BLaER1 treated with 17β-estradiol and CSF1 and Interleukin-3, amounts not matched to agents 10 nM and 100 nM (cell line): ENCODE data around the gene ZNF70.
A peak's percentile ranks its signal among the peaks of the same experiment; 100 is the strongest.
"Not testable (repeated sequence)": the region's sequence is repeated elsewhere in the genome, so short reads cannot be mapped to it uniquely, and the experiment has no call there.

Experiments
- H3K27ac ChIP-seq, 11 experiments: shearing (Covaris generic); formaldehyde crosslinking; 2 replicates each; pipeline ENCODE4 v1.8.1; 2022
- H3K27me3 ChIP-seq, 11 experiments: shearing (Covaris generic); formaldehyde crosslinking; 2 replicates each; pipeline ENCODE4 v1.8.1; 2022
- H3K36me3 ChIP-seq, 11 experiments: shearing (Covaris generic); formaldehyde crosslinking; 2 replicates each; pipeline ENCODE4 v1.8.1; 2022
- H3K4me1 ChIP-seq, 10 experiments: shearing (Covaris generic); formaldehyde crosslinking; 2 replicates each; pipeline ENCODE4 v1.8.1; 2022
- H3K4me2 ChIP-seq, 11 experiments: shearing (Covaris generic); formaldehyde crosslinking; 2 replicates each; pipeline ENCODE4 v1.8.1; 2022
- H3K4me3 ChIP-seq, 10 experiments: shearing (Covaris generic); formaldehyde crosslinking; 2 replicates each; pipeline ENCODE4 v1.8.1; 2022
- H3K9ac ChIP-seq, 11 experiments: shearing (Covaris generic); formaldehyde crosslinking; 2 replicates each; pipeline ENCODE4 v1.8.1; 2022
- H3K9me3 ChIP-seq, 11 experiments: shearing (Covaris generic); formaldehyde crosslinking; replicated peaks in 1 of 11; 2 replicates each; pipeline ENCODE4 v1.8.1; 2022
- H4K20me1 ChIP-seq, 11 experiments: shearing (Covaris generic); formaldehyde crosslinking; 2 replicates each; pipeline ENCODE4 v1.8.1; 2022
- Cebpa-rat ChIP-seq, 11 experiments: shearing (Covaris generic); IDR thresholded peaks; 2 replicates each; pipeline ENCODE4 v1.8.1; 2022

Gene ZNF70

DNA sequence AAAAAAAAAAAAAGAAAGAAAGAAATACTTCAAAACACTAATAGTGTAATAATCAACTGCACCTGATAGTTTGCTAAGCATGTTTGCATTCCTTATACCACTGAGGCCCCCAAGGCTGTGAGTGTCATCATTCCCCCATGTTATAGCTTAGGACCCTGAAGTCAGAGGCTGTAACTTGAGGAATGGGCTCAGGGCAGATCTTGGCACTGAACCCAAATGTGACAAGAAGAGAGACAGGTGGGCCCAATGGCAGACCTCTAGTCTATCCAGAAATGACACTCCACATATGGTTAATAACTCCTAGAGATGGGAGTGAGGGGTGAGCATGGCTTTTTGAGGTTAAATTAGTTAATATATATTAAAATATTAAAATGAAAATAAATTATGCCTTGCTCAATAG, 13.2 kb downstream of the ZNF70 start:
- H3K9me3 ChIP-seq = no peaks in the 10 kb centered on the region; a peak in 1 of 22 replicates
- no peak overlapping the region for H3K27ac ChIP-seq
- no peak overlapping the region for H3K4me3 ChIP-seq
- no peaks in the 10 kb centered on the region for H3K27me3 ChIP-seq
- peaks cover 5 to 20% (median 13%) of the 10 kb centered on the region in 10 experiments; a peak in 17 of 20 replicates for H3K4me1 ChIP-seq
- no peak overlapping the region for H3K9ac ChIP-seq
- peaks cover 0 to 20% (median 7%) of the 10 kb centered on the region in 11 experiments; a peak in 9 of 22 replicates for H4K20me1 ChIP-seq
- H3K4me2 ChIP-seq = no peak overlapping the region
- H3K36me3 ChIP-seq = peaks cover 13 to 24% (median 20%) of the 10 kb centered on the region in 11 experiments
- no peak for TF ChIP-seq Cebpa-rat (IDR thresholded peaks at IDR 0.05)

DNA sequence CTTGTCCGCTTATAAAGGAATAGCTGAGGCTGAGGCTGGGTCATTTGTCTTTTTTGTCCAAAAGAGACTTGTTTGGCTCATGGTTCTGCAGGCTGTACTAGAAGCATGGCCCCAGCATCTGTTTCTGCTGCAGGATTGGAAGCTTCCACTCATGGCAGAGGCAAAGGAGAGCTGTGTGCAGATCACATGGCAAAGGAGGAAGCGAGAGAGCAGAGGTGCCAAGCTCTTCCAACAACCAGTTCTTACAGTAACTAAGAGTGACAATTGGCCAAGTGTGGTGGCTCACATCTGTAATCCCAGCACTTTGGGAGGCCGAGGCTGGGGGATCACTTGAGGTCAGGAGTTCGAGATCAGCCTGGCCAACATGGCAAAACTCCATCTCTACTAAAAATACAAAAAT, 22.8 kb downstream of the ZNF70 start:
- Histone ChIP-seq H3K4me1 (peaks cover 0 to 27% (median 0%) of the 10 kb centered on the region in 10 experiments; a peak in 7 of 20 replicates), H3K4me2 (peak overlapping the region in 2 of 11 experiments; percentile 41 to 65; a peak in 4 of 22 replicates)
- H3K9me3 ChIP-seq, H3K27me3 ChIP-seq, H3K9ac ChIP-seq, H3K27ac ChIP-seq, H4K20me1 ChIP-seq, H3K36me3 ChIP-seq, H3K4me3 ChIP-seq: not testable (repeated sequence)

DNA sequence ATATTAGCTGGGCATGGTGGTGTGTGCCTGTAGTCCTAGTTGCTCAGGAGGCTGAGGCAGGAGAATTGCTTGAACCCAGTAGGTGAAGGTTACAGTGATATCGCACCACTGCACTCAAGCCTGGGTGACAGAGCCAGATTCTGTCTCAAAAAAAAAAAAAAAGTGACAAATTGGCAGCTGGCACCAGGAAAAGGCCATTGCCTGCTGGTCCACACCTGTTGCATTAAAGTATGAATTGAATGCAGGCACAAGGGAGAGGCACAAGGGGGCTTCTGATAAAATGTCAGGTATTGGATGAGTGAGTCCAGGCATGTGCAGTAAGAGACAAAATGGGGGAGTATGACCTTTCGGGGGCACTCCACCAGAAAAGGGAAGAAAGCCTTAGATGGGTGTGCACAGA, 28.2 kb downstream of the ZNF70 start:
- TF ChIP-seq Cebpa-rat (IDR thresholded peaks at IDR 0.05) = no peak
- Histone ChIP-seq H3K9ac (no peak overlapping the region), H3K4me3 (no peak overlapping the region), H3K4me1 (peaks cover 0 to 15% (median 4%) of the 10 kb centered on the region in 10 experiments; a peak in 11 of 20 replicates), H4K20me1 (no peaks in the 10 kb centered on the region), H3K4me2 (no peak overlapping the region), H3K36me3 (no peaks in the 10 kb centered on the region), H3K9me3 (no peaks in the 10 kb centered on the region), H3K27me3 (no peaks in the 10 kb centered on the region), H3K27ac (no peak overlapping the region)

DNA sequence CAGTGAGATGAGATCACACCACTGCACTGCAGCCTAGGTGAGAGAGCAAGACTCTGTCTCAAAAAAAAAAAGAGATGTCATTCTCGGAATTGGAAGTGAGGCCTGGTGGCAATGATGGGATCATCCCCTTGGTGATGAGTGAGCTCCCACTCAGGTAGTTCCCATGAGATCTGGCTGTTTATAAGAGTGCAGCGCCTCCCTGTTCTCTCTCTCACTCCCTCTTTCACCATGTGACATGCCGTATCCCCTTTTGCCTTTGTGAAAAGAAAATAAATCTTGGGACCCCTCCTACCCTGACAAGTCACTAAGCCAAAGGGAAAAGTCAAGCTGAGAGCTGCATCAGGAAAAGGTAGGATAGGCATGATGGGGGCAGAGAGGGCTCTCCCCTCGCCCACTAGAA, 28.8 kb downstream of the ZNF70 start:
- H3K4me3 ChIP-seq = no peak overlapping the region
- no peaks in the 10 kb centered on the region for H4K20me1 ChIP-seq
- no peaks in the 10 kb centered on the region for H3K36me3 ChIP-seq
- TF ChIP-seq Cebpa-rat (IDR thresholded peaks at IDR 0.05) = no peak
- no peaks in the 10 kb centered on the region for H3K9me3 ChIP-seq
- H3K9ac ChIP-seq = no peak overlapping the region
- H3K4me2 ChIP-seq = no peak overlapping the region
- H3K27ac ChIP-seq = no peak overlapping the region
- H3K4me1 ChIP-seq = peaks cover 4 to 14% (median 9%) of the 10 kb centered on the region in 10 experiments; a peak in 17 of 20 replicates
- no peaks in the 10 kb centered on the region for H3K27me3 ChIP-seq

DNA sequence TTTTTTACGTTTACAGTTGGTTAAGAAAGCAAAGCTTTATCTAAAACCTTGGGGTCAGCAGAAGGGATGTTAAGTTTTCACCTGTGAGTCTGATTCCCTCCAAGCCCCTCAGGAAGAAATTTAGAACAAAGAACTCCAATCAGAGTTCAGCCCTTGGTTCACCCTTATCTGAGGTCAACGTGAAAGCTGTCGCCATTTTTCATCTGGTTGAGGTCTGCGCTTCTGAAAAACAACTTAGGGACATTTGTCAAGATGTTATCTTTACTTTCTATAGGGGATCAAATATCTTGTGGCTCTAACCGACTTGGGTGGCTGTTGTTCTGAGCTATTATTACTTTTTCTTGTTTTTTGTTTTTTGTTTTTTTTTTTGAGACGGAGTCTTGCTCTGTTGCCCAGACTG, 30.1 kb downstream of the ZNF70 start:
- Histone ChIP-seq H3K36me3 (no peaks in the 10 kb centered on the region), H3K4me1 (peaks cover 9 to 21% (median 12%) of the 10 kb centered on the region in 10 experiments), H3K27ac (no peak overlapping the region), H3K9ac (no peak overlapping the region), H3K9me3 (no peaks in the 10 kb centered on the region), H4K20me1 (peaks cover 0 to 6% (median 0%) of the 10 kb centered on the region in 11 experiments; a peak in 4 of 22 replicates), H3K4me3 (no peak overlapping the region), H3K4me2 (no peak overlapping the region), H3K27me3 (no peaks in the 10 kb centered on the region)
- TF ChIP-seq Cebpa-rat (IDR thresholded peaks at IDR 0.05) = no peak

DNA sequence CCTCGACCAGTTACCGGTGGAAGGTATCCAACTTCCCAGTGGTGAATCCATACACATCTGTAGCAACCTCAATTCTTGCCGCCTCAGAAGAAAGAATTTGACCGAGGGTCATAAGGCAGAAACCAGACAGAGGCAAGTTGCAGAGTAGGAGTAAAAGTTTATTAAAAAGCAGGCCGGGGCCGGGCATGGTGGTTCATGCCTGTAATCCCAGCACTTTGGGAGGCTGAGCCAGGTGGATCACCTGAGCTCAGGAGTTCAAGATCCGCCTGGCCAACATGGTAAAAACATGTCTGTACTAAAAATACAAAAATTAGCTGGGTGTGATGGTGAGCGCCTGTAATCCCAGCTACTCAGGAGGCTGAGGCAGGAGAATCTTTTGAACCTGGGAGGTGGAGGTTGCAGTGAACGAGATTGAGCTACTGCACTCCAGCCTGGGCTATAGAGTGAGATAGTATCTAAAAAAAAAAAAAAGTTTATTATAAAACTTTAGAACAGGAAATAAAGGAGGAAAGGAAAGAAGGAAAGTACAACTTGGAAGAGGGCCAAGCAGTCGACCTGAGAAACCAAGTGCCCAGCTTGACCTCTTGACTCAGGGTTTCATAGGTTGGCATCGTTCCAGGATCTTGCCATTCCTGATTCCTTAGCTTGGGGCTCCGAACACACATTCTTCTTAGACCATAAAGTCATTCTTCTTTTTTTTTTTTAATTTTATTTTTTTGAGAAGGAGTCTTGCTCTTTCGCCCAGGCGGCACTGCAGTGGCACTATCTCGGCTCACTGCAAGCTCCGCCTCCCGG, 32.3 kb downstream of the ZNF70 start:
- Histone ChIP-seq H3K9ac (no peak overlapping the region), H3K36me3 (peaks cover 11 to 17% (median 11%) of the 10 kb centered on the region in 11 experiments), H3K27me3 (no peaks in the 10 kb centered on the region), H3K4me2 (no peak overlapping the region), H4K20me1 (peaks cover 5 to 25% (median 15%) of the 10 kb centered on the region in 11 experiments; a peak in 16 of 22 replicates), H3K9me3 (no peaks in the 10 kb centered on the region), H3K4me3 (no peak overlapping the region), H3K4me1 (peaks cover 18 to 42% (median 32%) of the 10 kb centered on the region in 10 experiments), H3K27ac (no peak overlapping the region)
- no peak for TF ChIP-seq Cebpa-rat (IDR thresholded peaks at IDR 0.05)

DNA sequence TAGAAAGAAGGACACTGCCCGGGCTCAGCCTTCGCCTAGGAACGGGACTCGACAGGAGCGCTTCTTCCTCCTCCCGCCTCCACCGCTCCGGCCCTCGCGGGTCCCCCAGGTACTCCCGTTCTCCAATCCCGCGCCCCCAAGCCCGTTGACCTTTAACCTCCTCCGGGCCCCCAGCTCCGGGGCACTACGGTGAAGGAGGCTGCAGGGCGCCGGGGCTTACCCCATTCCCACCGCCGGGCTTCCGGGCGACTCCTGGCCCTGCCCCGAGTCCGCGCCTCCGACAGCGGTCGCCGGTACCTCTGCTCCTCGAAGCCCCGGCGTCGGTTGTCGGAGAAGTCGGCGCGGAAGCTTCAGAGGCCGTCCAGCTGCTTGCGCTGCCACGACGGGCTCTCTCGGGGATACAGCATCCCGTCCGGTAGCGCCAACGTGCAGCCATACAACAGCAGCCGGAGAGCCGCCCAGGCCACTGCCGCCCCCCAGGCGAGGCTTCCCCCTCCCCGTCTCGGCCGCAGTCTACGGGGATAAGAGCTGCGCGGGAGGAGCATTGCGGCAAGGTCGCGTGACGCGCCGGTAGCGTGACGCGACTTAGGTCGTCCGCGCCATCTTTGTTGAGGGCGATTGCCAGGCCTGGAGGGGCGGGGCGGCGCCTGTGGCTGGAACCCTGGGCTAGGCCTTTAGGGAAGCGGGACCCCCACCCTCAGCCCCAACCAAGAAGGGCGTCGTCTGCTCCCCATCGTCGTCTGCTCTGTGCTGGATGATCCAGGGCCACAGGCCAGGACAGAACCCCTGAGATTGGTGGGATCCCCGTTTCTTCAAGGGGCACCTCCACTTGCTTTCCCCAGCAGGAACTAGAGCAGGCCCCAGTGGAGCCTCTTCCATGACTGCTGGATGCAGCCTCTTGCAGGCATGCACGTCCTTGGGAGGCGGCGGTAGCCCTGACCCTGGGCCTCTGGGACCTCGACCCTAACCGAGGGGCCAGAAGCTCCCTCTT, 33.8 kb downstream of the ZNF70 start:
- peaks cover 5 to 35% (median 23%) of the 10 kb centered on the region in 11 experiments; a peak in 16 of 22 replicates for H4K20me1 ChIP-seq
- no peak for TF ChIP-seq Cebpa-rat (IDR thresholded peaks at IDR 0.05)
- peak overlapping the region; percentile 74 to 90 (median 84) for H3K27ac ChIP-seq
- peak overlapping the region; percentile 86 to 93 (median 91) for H3K9ac ChIP-seq
- peaks cover 25 to 32% (median 26%) of the 10 kb centered on the region in 11 experiments for H3K36me3 ChIP-seq
- H3K9me3 ChIP-seq = no peaks in the 10 kb centered on the region
- peak overlapping the region; percentile 73 to 97 (median 90) for H3K4me3 ChIP-seq
- peaks cover 18 to 46% (median 37%) of the 10 kb centered on the region in 10 experiments for H3K4me1 ChIP-seq
- H3K27me3 ChIP-seq = no peaks in the 10 kb centered on the region
- H3K4me2 ChIP-seq = peak overlapping the region; percentile 72 to 97 (median 93)

DNA sequence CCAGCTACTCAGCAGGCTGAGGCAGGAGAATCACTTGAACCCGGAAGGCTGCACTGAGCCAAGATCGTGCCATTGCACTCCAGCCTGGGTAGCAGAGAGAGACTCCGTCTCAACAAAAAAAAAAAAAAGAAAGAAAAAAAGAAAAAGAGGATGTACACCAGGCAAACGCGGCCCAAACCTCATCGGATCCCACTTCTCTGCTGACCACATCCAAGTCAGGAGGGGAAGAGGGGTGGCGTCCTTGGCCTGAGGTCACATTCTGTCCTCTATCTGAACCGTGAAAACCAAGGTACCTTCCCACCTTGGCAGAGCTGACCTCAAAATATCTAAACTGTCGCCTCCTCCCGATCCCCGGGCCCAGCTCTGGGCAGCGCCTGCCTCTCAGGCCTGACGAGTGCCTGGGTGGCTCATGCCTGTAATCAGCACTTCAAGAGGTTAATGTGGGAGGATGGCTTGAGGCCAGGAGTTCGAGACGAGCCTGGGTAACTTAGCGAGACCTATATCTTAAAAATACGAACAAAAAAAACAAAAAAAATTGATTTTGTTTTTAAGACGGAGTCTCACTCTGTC, 35.0 kb downstream of the ZNF70 start:
- Histone ChIP-seq H4K20me1 (peaks cover 5 to 41% (median 23%) of the 10 kb centered on the region in 11 experiments; a peak in 17 of 22 replicates), H3K27me3 (no peaks in the 10 kb centered on the region), H3K4me1 (peaks cover 18 to 46% (median 37%) of the 10 kb centered on the region in 10 experiments), H3K27ac (peak overlapping the region in 10 of 11 experiments; percentile 81 to 90 (median 85); a peak in 17 of 22 replicates), H3K36me3 (peaks cover 37 to 44% (median 38%) of the 10 kb centered on the region in 11 experiments), H3K4me2 (peak overlapping the region; percentile 72 to 97 (median 93)), H3K9me3 (no peaks in the 10 kb centered on the region), H3K4me3 (peak overlapping the region; percentile 73 to 97 (median 90)), H3K9ac (peak overlapping the region; percentile 86 to 93 (median 91))
- TF ChIP-seq Cebpa-rat (IDR thresholded peaks at IDR 0.05) = no peak
